ENCODE data around the gene MAPK6.

Gene MAPK6

GRCh38 chr15:52010633-52011595 lies 8.1 kb upstream of the MAPK6 start:
- peak in 4 of 51 donors; percentile 3 to 36 (median 26) for DNase-seq

GRCh38 chr15:52011711-52012144 lies 7.3 kb upstream of the MAPK6 start:
- DNase-seq: peak in 12 of 51 donors; percentile 1 to 67 (median 10)

GRCh38 chr15:52012210-52012609 lies 6.8 kb upstream of the MAPK6 start:
- no peak for DNase-seq

GRCh38 chr15:52013151-52013791 lies 5.7 kb upstream of the MAPK6 start:
- no peak for DNase-seq

- DNase-seq: no peak
Measured at GRCh38 chr15:52014616-52015015, 4.4 kb upstream of the MAPK6 start.

- DNase-seq: no peak
Measured at GRCh38 chr15:52016316-52016715, 2.7 kb upstream of the MAPK6 start.

GRCh38 chr15:52018244-52018643 lies 775 bp upstream of the MAPK6 start:
- no peak for DNase-seq

GRCh38 chr15:52019394-52020220 lies 588 bp downstream of the MAPK6 start:
- peak; percentile 12 to 95 (median 81) for DNase-seq

- DNase-seq: peak in 4 of 51 donors; percentile 37 to 83 (median 50)
Measured at GRCh38 chr15:52020221-52021085, 1.4 kb downstream of the MAPK6 start.

- DNase-seq: peak in 7 of 51 donors; percentile 4 to 50 (median 14)
Measured at GRCh38 chr15:52021128-52021671, 2.2 kb downstream of the MAPK6 start.

GRCh38 chr15:52021892-52022540 lies 3.0 kb downstream of the MAPK6 start:
- DNase-seq: no peak

GRCh38 chr15:52023169-52023922 lies 4.3 kb downstream of the MAPK6 start:
- DNase-seq: no peak

GRCh38 chr15:52028431-52029093 lies 9.5 kb downstream of the MAPK6 start:
- no peak for DNase-seq

GRCh38 chr15:52030010-52030409 lies 11.0 kb downstream of the MAPK6 start:
- no peak for DNase-seq

- DNase-seq: no peak
Measured at GRCh38 chr15:52031556-52031955, 12.5 kb downstream of the MAPK6 start.

GRCh38 chr15:52037889-52038505 lies 19.0 kb downstream of the MAPK6 start:
- DNase-seq: no peak

GRCh38 chr15:52039925-52040781 lies 21.1 kb downstream of the MAPK6 start:
- DNase-seq: peak in 22 of 51 donors; percentile 2 to 60 (median 22)

Measured in hypothalamus (tissue), 51 donors.